Left lung (tissue), 10 donors: ENCODE measurements around the gene DNAJC9. TPM values are rescaled to one million over a fixed set of nuclear protein-coding genes. Genes with fewer than 3 reads are reported as not detected.

ENCODE experiments used
- ATAC-seq: fragments of 200-7000 bp; cut with Tn5 transposase; one replicate; pipeline ENCODE4 v1.9.1; 2020; ENCODE audit warnings: moderate library complexity
- DNase-seq, 4 donors: peaks; one replicate each; pipeline ENCODE4 v3.0.0-alpha.2; 2013 to 2020
- H3K27ac ChIP-seq, 2 donors: fragments of 200-600 bp; sonication (generic) in 1 of 2; one replicate each; pipeline versions ENCODE4 v1.5.0 to v1.8.0; 2020 to 2021
- H3K27me3 ChIP-seq, 2 donors: fragments of 200-600 bp; sonication (generic) in 1 of 2; one replicate each; pipeline versions ENCODE4 v1.5.0 to v1.8.0; 2020 to 2021
- H3K36me3 ChIP-seq, 2 donors: fragments of 200-600 bp; sonication (generic) in 1 of 2; one replicate each; pipeline versions ENCODE4 v1.5.0 to v1.8.0; 2020 to 2021
- H3K4me1 ChIP-seq, 2 donors: fragments of 200-600 bp; one replicate each; pipeline ENCODE4 v1.8.0; 2021
- H3K4me3 ChIP-seq, 2 donors: fragments of 200-600 bp; sonication (generic) in 1 of 2; one replicate each; pipeline versions ENCODE4 v1.5.0 to v1.8.0; 2020 to 2021; ENCODE audit warnings: mild to moderate bottlenecking in 1 of 2
- H3K9me3 ChIP-seq, 2 donors: fragments of 200-600 bp; sonication (generic) in 1 of 2; one replicate each; pipeline versions ENCODE4 v1.5.0 to v1.8.0; 2020 to 2021
- CTCF ChIP-seq, 2 donors: fragments of 200-600 bp; sonication (generic) in 1 of 2; IDR thresholded peaks; one replicate each; pipeline versions ENCODE4 v1.5.0 to v1.8.0; 2021; ENCODE audit warnings: antibody characterized with exemption in 2 of 2
- intact Hi-C, 2 donors: fragments of 100-400 bp; cut with DNase I; formaldehyde crosslinking; loops; one replicate each; pipeline versions ENCODE4 v1.11.2 to v1.14.2; 2022
- polyA plus RNA-seq, 6 donors: library from polyadenylated mRNA; unstranded; fragments of 120-200 nt; gene quantifications; one replicate each; pipeline ENCODE4 v1.2.1, GENCODE V29; 2013; ENCODE audit not compliant: insufficient read length in 6 of 6
- total RNA-seq, 2 donors: library from RNA; stranded (reverse); fragmentation: NEBNext Ultra II Directional; extraction: Animal tissue kit (Norgen Biotek cat#: 25700); gene quantifications; one replicate each; pipeline ENCODE4 v1.2.1, GENCODE V29; 2021
- donor health status: DM: no; HTN: yes; CAD: no.
- donor health status: DM: no; HTN: no; CAD: no.

Gene DNAJC9
- total and polyA plus RNA-seq, 8 donors, result 14.6 to 34.8 (median 31.7) TPM

GRCh38 chr10:73209705-73210104 lies 37.4 kb downstream of the DNAJC9 start:
- DNase-seq, result no peak
- no peak for TF ChIP-seq CTCF (IDR thresholded peaks at IDR 0.05)
- Histone ChIP-seq H3K9me3 (no peaks in the 10 kb centered on the region), H3K4me1 (no peaks in the 10 kb centered on the region), H3K4me3 (no peak overlapping the region), H3K36me3 (peaks cover 0 to 29% of the 10 kb centered on the region in 2 donors), H3K27ac (no peak overlapping the region), H3K27me3 (no peaks in the 10 kb centered on the region)
- ATAC-seq, result no peak
- intact Hi-C loops, result no loop called here

- H3K36me3 ChIP-seq, result peaks cover 0 to 29% of the 10 kb centered on the region in 2 donors
- H3K4me1 ChIP-seq, result no peaks in the 10 kb centered on the region
- H3K9me3 ChIP-seq, result no peaks in the 10 kb centered on the region
- TF ChIP-seq CTCF (IDR thresholded peaks at IDR 0.05), result no peak
- intact Hi-C loops, result no loop called here
- ATAC-seq, result no peak
- H3K4me3 ChIP-seq, result no peak overlapping the region
- no peak overlapping the region for H3K27ac ChIP-seq
- no peaks in the 10 kb centered on the region for H3K27me3 ChIP-seq
- no peak for DNase-seq
Measured at GRCh38 chr10:73207883-73208282, 39.2 kb downstream of the DNAJC9 start.

GRCh38 chr10:73206385-73206784 lies 40.7 kb downstream of the DNAJC9 start:
- H3K4me1 ChIP-seq, result no peaks in the 10 kb centered on the region
- no peak for DNase-seq
- peaks cover 0 to 29% of the 10 kb centered on the region in 2 donors for H3K36me3 ChIP-seq
- H3K27me3 ChIP-seq, result no peaks in the 10 kb centered on the region
- H3K27ac ChIP-seq, result no peak overlapping the region
- intact Hi-C loops, result no loop called here
- no peak for ATAC-seq
- TF ChIP-seq CTCF (IDR thresholded peaks at IDR 0.05), result no peak
- H3K9me3 ChIP-seq, result no peaks in the 10 kb centered on the region
- no peak overlapping the region for H3K4me3 ChIP-seq

- no peak for DNase-seq
- intact Hi-C loops, result no loop called here
- no peak for TF ChIP-seq CTCF (IDR thresholded peaks at IDR 0.05)
Measured at GRCh38 chr10:73205890-73206289, 41.2 kb downstream of the DNAJC9 start.

DNA sequence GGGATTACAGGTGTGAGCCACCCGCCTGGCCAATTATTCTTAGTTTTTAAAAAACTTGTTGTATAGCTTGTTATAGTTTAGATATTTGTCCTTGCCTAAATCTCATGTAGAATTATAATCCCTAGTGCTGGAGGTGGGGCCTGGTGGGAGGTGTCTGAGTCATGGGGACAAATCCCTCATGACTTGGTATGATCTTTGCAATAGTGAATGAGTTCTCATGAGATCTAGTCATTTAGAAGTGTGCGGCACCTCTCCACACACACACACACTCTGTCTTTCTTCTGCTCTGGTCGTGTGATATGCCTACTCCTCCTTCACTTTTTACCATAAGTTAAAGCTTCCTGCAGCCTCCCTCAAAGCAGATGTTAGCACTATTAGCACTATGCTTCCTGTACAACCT lies 42.0 kb downstream of the DNAJC9 start:
- TF ChIP-seq CTCF (IDR thresholded peaks at IDR 0.05), result no peak
- Histone ChIP-seq H3K27me3 (no peaks in the 10 kb centered on the region), H3K4me3 (no peak overlapping the region), H3K36me3 (peaks cover 0 to 20% of the 10 kb centered on the region in 2 donors), H3K4me1 (no peaks in the 10 kb centered on the region), H3K9me3 (no peaks in the 10 kb centered on the region), H3K27ac (no peak overlapping the region)
- DNase-seq (no peak), ATAC-seq (no peak)
- intact Hi-C loops, result no loop called here

More at GRCh38 chr10:73205890-73206289, 41.2 kb downstream of the DNAJC9 start:
- Histone ChIP-seq H3K36me3 (peaks cover 0 to 27% of the 10 kb centered on the region in 2 donors), H3K27ac (no peak overlapping the region), H3K4me3 (no peak overlapping the region), H3K9me3 (no peaks in the 10 kb centered on the region), H3K4me1 (no peaks in the 10 kb centered on the region), H3K27me3 (no peaks in the 10 kb centered on the region)
- ATAC-seq, result peak; percentile 43

Other genes with a start within 250 kb of the DNAJC9 start
- 10 to 100 TPM; 49.3 to 60.3 TPM for gene P4HA1, start 150.4 kb downstream of the DNAJC9 start, total RNA-seq
- 10 to 100 TPM; 47.4 to 94.4 (median 67.8) TPM for gene P4HA1, start 150.4 kb downstream of the DNAJC9 start, polyA plus RNA-seq
- 1 to 10 TPM; 1.4 to 2.1 TPM for gene NUDT13, start 136.8 kb downstream of the DNAJC9 start, total RNA-seq
- gene NUDT13, start 136.8 kb downstream of the DNAJC9 start, polyA plus RNA-seq, result 1 to 10 TPM; 6.1 to 7.9 (median 7.7) TPM
- 10 to 100 TPM; 22.6 to 25.0 TPM for gene ECD, start 79.2 kb downstream of the DNAJC9 start, total RNA-seq
- 10 to 100 TPM; 35.8 to 42.7 (median 36.8) TPM for gene ECD, start 79.2 kb downstream of the DNAJC9 start, polyA plus RNA-seq
- 10 to 100 TPM; 20.4 to 26.4 TPM for gene FAM149B1, start 79.1 kb downstream of the DNAJC9 start, total RNA-seq
- gene FAM149B1, start 79.1 kb downstream of the DNAJC9 start, polyA plus RNA-seq, result 10 to 100 TPM; 41.8 to 58.8 (median 51.3) TPM
- gene MRPS16, start 5.4 kb upstream of the DNAJC9 start, total RNA-seq, result 10 to 100 TPM; 67.3 to 83.6 TPM
- gene MRPS16, start 5.4 kb upstream of the DNAJC9 start, polyA plus RNA-seq, result 10 to 100 TPM; 57.2 to 74.1 (median 65.6) TPM
- gene CFAP70, start 111.6 kb upstream of the DNAJC9 start, total RNA-seq, result 1 to 10 TPM in 1 of 2 donors, under 1 TPM in 1; 0.87 to 3.2 TPM
- gene CFAP70, start 111.6 kb upstream of the DNAJC9 start, polyA plus RNA-seq, result 10 to 100 TPM in 4 of 6 donors, 1 to 10 TPM in 2; 9.0 to 21.8 (median 15.8) TPM
- 100 to 1,000 TPM in 1 of 2 donors, 10 to 100 TPM in 1; 99.4 to 118 TPM for gene ANXA7, start 166.8 kb upstream of the DNAJC9 start, total RNA-seq
- gene ANXA7, start 166.8 kb upstream of the DNAJC9 start, polyA plus RNA-seq, result 10 to 100 TPM; 63.7 to 78.9 (median 71.4) TPM
- gene MSS51, start 186.3 kb upstream of the DNAJC9 start, total RNA-seq, result 1 to 10 TPM; 1.3 to 2.7 TPM
- 1 to 10 TPM; 4.2 to 7.0 (median 5.6) TPM for gene MSS51, start 186.3 kb upstream of the DNAJC9 start, polyA plus RNA-seq
- 10 to 100 TPM; 32.3 to 39.7 TPM for gene PPP3CB, start 248.8 kb upstream of the DNAJC9 start, total RNA-seq
- gene PPP3CB, start 248.8 kb upstream of the DNAJC9 start, polyA plus RNA-seq, result 10 to 100 TPM; 63.0 to 71.3 (median 69.2) TPM